GM23248 (cell line): ENCODE data around the gene CACNB4.

Experiments
- EZH2 ChIP-seq: fragments of 200-600 bp; sonication (generic); IDR thresholded peaks from 2 replicates; pipeline ENCODE4 v1.6.1; 2018; ENCODE audit warnings: antibody characterized with exemption, mild to moderate bottlenecking; ENCODE audit not compliant: insufficient read depth, poor library complexity, severe bottlenecking
- EZH2phosphoT487 ChIP-seq: fragments of 200-600 bp; sonication (generic); IDR thresholded peaks from 2 replicates; pipeline ENCODE4 v1.6.1; 2018; ENCODE audit warnings: antibody characterized with exemption, moderate library complexity, mild to moderate bottlenecking, low read depth; ENCODE audit not compliant: insufficient read depth

DNA sequence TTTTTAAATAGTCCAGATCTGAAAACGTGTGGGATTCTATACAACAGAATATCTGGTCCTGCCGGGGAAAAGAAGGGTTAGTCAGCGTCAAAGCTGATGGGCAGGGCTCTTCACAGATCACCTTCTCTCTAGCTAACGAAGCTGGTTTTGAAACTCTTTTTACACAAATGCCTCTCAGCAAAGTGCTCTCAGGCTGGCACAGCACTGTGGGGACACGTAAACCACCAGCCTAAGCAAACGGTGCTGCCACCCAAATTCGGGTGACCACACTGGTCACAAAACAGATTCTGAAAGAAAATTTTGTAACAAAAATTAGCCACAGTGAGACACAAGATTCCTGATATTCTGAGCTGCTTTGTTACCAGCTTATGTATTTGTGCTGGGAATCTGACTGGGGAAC is 217.5 kb downstream of the CACNB4 start:
- TF ChIP-seq EZH2 = no peak
- TF ChIP-seq EZH2phosphoT487 = no peak
